Measurements from ENCODE around the gene AJM1.
"Not testable (repeated sequence)": the region's sequence is repeated elsewhere in the genome, so short reads cannot be mapped to it uniquely, and the experiment has no call there.

Gene AJM1

GRCh38 chr9:136842380-136842948 lies at the start of gene AJM1:
Gene AJM1, plus strand, starts transcription at chr9:136842478. Its CDS starts 1,937 bp downstream, at chr9:136844415.
- DNase-seq: peak; percentile 66

GRCh38 chr9:136793086-136793946 lies 49.0 kb upstream of the AJM1 start:
- DNase-seq: no peak

- DNase-seq: no peak
Observed at GRCh38 chr9:136794281-136794999, 47.8 kb upstream of the AJM1 start.

GRCh38 chr9:136795000-136795348 lies 47.3 kb upstream of the AJM1 start:
- no peak for DNase-seq

GRCh38 chr9:136796238-136796774 lies 46.0 kb upstream of the AJM1 start, which contains the start of gene CCDC183:
Gene CCDC183, plus strand, starts transcription at chr9:136796338. Its CDS starts 60 bp downstream, at chr9:136796398.
- DNase-seq: no peak

DNA sequence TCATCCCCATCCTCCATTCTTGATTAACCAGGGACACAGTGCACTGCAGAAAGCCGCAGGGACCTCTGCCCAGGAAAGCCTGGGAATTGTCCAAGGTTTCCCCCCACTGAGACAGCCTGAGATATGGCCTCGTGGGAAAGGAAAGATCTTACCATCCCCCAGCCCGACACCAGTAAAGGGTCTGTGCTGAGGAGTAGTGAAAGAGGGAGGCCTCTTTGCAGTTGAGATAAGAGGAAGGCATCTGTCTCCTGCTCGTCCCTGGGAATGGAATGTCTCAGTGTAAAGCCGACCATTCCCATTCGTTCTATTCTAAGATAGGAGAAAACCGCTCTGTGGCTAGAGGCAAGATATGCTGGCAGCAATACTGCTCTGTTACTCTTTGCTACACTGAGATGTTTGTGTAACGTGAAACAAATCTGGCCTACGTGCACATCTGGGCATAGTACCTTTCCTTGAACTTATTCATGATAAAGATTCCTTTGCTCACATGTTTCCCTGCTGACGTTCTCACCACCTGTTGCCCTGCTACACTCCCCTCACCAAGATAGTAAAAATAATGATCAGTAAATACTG lies 45.4 kb upstream of the AJM1 start:
- DNase-seq: not testable (repeated sequence)

DNA sequence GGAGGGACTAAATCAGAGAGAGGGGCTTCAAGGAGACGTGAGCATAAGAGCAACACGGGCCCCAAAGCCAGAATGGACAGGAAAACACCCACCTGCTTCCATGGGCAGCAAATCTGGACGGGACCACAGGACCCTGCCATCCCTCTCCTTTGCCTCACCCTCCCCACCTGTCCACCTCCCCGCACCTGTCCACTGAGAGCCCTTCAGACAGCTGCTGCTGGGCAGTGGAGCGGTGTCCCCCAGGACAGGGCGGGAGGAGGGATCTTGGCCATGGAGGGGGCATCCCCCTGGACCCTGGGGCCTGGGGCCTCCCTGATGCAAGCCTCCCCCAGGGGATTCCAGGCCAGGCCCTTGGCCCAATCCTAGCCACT lies 43.6 kb upstream of the AJM1 start:
- DNase-seq: no peak

GRCh38 chr9:136799079-136799853 lies 43.0 kb upstream of the AJM1 start:
- DNase-seq: peak; percentile 87

GRCh38 chr9:136799854-136800657 lies 42.2 kb upstream of the AJM1 start:
- DNase-seq: peak; percentile 90

DNA sequence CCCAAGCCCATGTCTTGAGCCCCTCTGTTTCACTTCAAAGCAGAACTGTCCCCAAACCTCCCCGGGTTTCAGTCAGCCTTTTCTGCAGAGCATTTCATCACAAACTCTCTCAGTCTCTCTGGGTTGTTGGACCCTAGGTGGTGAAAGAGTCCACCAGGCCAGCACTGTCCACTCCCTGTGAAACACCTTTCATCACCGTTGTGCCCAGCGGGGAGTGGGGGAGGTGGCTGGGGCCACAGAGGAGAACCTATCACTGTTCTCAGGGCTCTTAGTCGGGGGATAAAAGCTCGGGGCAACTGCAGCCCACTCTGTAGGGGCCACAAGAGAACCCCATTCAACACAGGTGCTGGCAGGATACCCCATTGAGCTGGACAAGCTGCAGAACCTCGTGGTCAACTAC lies 40.0 kb upstream of the AJM1 start:
- DNase-seq: no peak

- not testable (repeated sequence) for DNase-seq
Observed at GRCh38 chr9:136803009-136803550, 39.2 kb upstream of the AJM1 start.

DNA sequence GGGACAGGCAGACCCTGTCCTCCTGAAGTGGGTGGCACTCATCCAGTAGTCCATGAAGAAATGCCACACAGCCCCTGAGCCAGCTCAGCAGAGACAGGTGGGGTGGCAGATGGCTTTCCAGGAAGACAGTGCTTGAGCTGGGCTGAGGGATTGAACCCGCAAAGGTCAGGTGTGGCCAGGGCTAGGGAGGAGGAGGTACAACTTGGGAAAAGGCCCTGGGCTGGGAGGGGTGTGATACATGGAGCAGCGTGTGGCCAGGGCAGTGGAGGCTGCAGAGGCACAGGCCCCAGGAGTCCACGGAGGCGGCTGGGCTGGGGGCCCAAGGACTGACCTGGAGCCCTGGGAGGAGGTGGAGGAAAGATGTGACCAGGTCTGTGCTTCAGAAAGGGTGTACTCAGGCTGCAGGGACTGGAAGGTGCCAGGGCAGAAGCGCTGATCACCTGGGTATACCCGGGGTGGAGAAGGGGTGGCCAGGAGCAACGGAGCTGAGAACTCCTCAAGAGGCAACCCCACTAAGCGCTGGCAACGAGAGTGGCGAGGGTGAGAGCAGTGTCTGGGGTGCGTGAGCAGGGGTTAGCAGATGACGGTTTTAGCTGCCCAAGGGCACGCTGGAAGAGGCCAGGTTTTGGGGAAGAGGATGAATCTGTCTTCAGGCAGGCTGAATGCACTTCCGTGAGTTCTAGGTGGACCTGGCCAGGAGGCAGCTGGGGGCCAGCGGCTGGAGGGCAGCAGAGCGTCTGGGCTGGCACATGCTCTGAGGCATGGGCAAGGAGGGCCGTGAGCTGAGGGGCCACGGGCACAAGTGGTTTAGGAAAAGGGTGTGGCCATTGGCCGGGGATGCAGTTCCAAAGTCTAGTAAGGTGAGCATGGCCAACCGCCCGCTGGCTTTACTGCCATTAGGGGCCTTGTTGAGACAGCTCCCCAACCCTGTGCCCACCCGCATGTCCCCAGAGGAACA lies 38.4 kb upstream of the AJM1 start:
- no peak for DNase-seq

DNA sequence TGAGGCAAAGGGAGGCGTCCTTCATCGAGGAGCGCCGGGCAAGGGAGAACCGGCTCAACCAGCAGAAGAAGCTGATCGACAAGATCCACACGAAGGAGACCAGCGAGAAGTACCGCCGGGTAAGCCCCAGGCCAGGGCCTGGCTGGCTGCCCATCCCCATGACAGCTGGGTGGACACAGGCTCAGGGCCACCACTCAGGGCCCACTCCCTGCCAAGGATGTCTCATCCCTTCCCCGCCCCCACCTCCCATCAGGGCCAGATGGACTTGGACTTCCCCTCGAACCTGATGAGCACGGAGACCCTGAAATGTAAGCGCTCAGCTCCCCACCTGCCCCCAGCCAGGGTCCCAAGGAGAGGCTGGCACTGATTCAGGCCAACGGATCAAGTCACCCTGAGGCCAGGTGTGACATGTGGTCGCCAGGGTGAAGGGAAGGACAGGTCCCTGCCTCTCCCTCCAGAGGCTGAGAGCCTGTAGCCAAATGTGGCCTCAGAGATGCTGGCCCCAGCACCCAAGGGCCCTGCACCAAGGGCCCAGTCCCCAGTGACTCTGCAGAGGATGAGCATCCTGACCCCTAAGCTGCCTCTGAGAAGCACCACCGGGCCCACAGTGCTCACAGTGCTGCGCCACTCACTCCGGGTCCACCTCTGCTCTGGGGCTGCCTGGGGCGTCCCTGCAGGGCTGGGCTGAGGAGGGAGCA lies 37.6 kb upstream of the AJM1 start:
- no peak for DNase-seq

- DNase-seq: no peak
Observed at GRCh38 chr9:136805207-136805740, 37.0 kb upstream of the AJM1 start.

DNA sequence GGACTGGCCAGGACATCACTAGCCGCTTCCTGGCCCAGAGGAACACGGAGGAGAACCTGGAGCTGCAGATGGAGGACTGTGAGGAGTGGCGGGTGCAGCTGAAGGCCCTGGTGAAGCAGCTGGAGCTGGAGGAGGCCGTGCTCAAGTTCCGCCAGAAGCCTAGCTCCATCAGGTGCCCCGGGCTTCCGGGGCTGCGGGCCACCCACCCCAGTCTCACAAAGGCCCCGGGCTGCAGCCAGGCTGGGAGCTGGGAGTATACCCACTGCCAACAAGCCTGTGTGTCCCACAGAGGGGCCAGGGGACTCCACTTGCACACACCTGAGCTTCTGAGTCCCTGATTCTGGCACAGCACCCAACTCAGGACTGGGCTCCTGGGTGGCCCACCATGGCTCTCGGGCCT lies 36.2 kb upstream of the AJM1 start:
- no peak for DNase-seq

- DNase-seq: no peak
Observed at GRCh38 chr9:136806631-136807201, 35.6 kb upstream of the AJM1 start.

DNA sequence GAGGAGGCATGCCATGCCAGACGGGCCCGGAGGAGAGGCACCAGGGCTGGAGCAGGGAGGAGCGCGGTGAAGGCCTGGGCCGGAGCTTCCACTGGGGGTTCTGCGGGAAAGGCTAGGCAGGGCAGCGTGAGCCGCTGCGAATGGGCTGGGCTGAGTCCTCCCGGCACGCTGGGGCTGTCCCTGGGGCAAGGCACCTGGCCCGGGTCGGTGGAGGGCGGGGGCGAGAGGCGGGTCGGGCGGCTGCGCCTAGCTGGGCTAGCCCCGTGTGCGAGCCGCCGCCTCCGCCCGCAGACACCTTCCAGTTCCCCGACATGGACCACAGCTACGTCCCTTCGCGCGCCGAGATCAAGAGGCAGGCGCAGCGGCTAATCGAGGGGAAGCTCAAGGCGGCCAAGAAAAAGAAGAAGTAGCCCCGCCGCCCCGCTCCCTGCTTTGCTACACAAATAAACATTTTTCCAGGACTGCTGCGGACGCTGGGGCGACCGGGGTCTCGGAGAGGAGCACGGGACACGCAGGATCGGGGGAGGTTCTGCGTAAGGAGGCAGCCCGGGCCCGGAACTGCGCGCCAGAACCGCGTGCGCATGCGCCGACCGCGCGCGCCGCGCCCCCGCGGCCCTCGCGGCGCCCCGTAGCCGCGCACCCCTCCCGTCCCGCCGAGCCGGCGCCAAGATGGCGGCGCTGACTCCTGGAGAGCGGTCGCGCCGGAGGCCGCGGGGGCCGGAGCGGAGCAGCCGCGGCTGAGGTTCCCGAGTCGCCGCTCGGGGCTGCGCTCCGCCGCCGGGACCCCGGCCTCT lies 34.8 kb upstream of the AJM1 start, which contains the start of gene RABL6:
TSS of gene RABL6 (plus strand) at position 668 of the 794 bp plus-strand sequence. CDS start 249 bp downstream, outside the sequence.
- DNase-seq: peak; percentile 75

Measured in COR-L47 (cell line).